K562 (cell line): ENCODE results near the gene CD300C. TPM values are rescaled to one million over a fixed set of nuclear protein-coding genes. Genes with fewer than 3 reads are reported as not detected.

ENCODE experiments used
- ATAC-seq: fragments of 200-7000 bp; cut with Tn5 transposase; 3 replicates; pipeline ENCODE4 v1.9.1; 2020; ENCODE audit warnings: moderate library complexity
- BruUV-seq: library from RNA; stranded (reverse); fragments of 400-500 nt; replicated peaks from 2 replicates; lab custom pipeline; 2021; lab: Mats Ljungman, UMichigan
- CTCF ChIA-PET: fragments of 300-600 bp; formaldehyde crosslinking; extraction: SDS; loops from one replicate; lab custom pipeline; 2021; ENCODE audit warnings: low intra/inter-chr PET ratio; lab: Yijun Ruan, JAX
- POLR2A ChIA-PET: fragments of 300-600, 350-650 bp; sonication (Branson Sonifier 250); formaldehyde crosslinking; extraction: SDS; loops from one replicate; lab custom pipeline; 2021; ENCODE audit warnings: antibody characterized with exemption, inconsistent platforms; lab: Yijun Ruan, JAX
- DNase-seq, 4 experiments: peaks; one replicate each; pipeline versions ENCODE4 v3.0.0 to v3.0.0-alpha.2; 2011 to 2018; ENCODE audit warnings: low spot score in 3 of 4, mixed read lengths in 3 of 4; ENCODE audit errors: extremely low read depth in 1 of 4
- FAIRE-seq: peaks from 2 replicates; lab custom pipeline; 2011; peaks lifted over from hg19 to GRCh38; lab: Jason Lieb, UNC
- H2AFZ ChIP-seq: 2 replicates; pipeline ENCODE4 v1.6.0; 2011; ENCODE audit warnings: low read depth, low read length, control low read depth, inconsistent platforms
- H3K27ac ChIP-seq: fragments of 200-600 bp; 3 replicates; pipeline ENCODE4 v1.8.0; 2011; ENCODE audit warnings: low read depth, mild to moderate bottlenecking, control low read depth, inconsistent platforms, low read length, moderate library complexity, mixed read lengths; ENCODE audit errors: extremely low read depth
- H3K27me3 ChIP-seq, 2 experiments: fragments of 300-600 bp in 1 of 2; 2 replicates in 1 of 2; 3 replicates in 1 of 2; pipeline versions ENCODE4 v1.6.0 to v1.8.0; 2011; ENCODE audit warnings: inconsistent platforms in 2 of 2, low read length in 2 of 2, mild to moderate bottlenecking in 1 of 2, mixed read lengths in 1 of 2, moderate library complexity in 1 of 2; ENCODE audit not compliant: control insufficient read depth in 2 of 2, insufficient read depth in 2 of 2
- H3K36me3 ChIP-seq: fragments of 300-600 bp; 3 replicates; pipeline ENCODE4 v1.8.0; 2011; ENCODE audit warnings: mild to moderate bottlenecking, low read length, inconsistent platforms; ENCODE audit not compliant: control insufficient read depth, insufficient read depth
- H3K4me1 ChIP-seq, 2 experiments: fragments of 200-600 bp in 1 of 2; replicated peaks in 1 of 2; 2 replicates in 1 of 2; 3 replicates in 1 of 2; pipeline versions ENCODE4 v1.5.1 to v1.8.0; 2011; ENCODE audit warnings: inconsistent platforms in 2 of 2, low read length in 2 of 2, mild to moderate bottlenecking in 1 of 2, mixed read lengths in 1 of 2, moderate library complexity in 1 of 2; ENCODE audit not compliant: control insufficient read depth in 2 of 2, insufficient read depth in 2 of 2
- H3K4me2 ChIP-seq: 2 replicates; pipeline ENCODE4 v1.6.1; 2011; ENCODE audit warnings: low read length, control low read depth, inconsistent platforms, mixed read lengths; ENCODE audit not compliant: insufficient read depth
- H3K4me3 ChIP-seq: fragments of 200-600 bp; sonication (generic), shearing (Covaris generic); 2 replicates; pipeline ENCODE4 v1.5.1; 2016; ENCODE audit warnings: control low read depth, inconsistent platforms
- H3K79me2 ChIP-seq: fragments of 200-600 bp; 3 replicates; pipeline ENCODE4 v1.8.0; 2011; ENCODE audit warnings: low read length, inconsistent platforms; ENCODE audit not compliant: control insufficient read depth, insufficient read depth
- H3K9ac ChIP-seq, 2 experiments: 2 replicates each; pipeline versions ENCODE4 v1.6.0 to v1.6.1; 2011; ENCODE audit warnings: low read depth in 2 of 2, low read length in 2 of 2, control low read depth in 1 of 2, inconsistent platforms in 1 of 2, mild to moderate bottlenecking in 1 of 2, mixed read lengths in 1 of 2; ENCODE audit not compliant: insufficient read depth in 1 of 2
- H3K9me1 ChIP-seq: one replicate; pipeline ENCODE4 v1.6.0; 2011; ENCODE audit warnings: inconsistent platforms, mild to moderate bottlenecking, low read length, moderate library complexity; ENCODE audit not compliant: control insufficient read depth, insufficient read depth
- H3K9me3 ChIP-seq: replicated peaks from 2 replicates; pipeline ENCODE4 v1.5.1; 2011; ENCODE audit warnings: low read depth, low read length, inconsistent platforms; ENCODE audit not compliant: control insufficient read depth, insufficient read depth
- H4K20me1 ChIP-seq: replicated peaks from 2 replicates; pipeline ENCODE4 v1.6.1; 2011; ENCODE audit warnings: low read length, inconsistent platforms, mixed read lengths; ENCODE audit not compliant: control insufficient read depth, insufficient read depth
- ETV1 ChIP-seq: fragments of 450-650 bp; conservative IDR thresholded peaks from 2 replicates; pipeline ENCODE4 v1.6.1; 2016; ENCODE audit warnings: missing genetic modification characterization, control low read depth, low read depth, missing compliant biosample characterization
- HDGF ChIP-seq: fragments of 450-650 bp; IDR thresholded peaks from 2 replicates; pipeline ENCODE4 v1.6.1; 2016
- NCOA1 ChIP-seq: fragments of 450-650 bp; IDR thresholded peaks from 2 replicates; pipeline ENCODE4 v1.6.1; 2016; ENCODE audit warnings: low read depth
- NFATC3 ChIP-seq: fragments of 450-650 bp; IDR thresholded peaks from 2 replicates; pipeline ENCODE4 v1.6.1; 2017; ENCODE audit warnings: mild to moderate bottlenecking
- STAT6 ChIP-seq: sonication (generic); formaldehyde crosslinking; IDR thresholded peaks from 2 replicates; pipeline ENCODE4 v1.8.1; 2023; ENCODE audit warnings: mild to moderate bottlenecking, missing genetic modification reagents
- TBP ChIP-seq: optimal IDR thresholded peaks from 2 replicates; pipeline ENCODE3; 2011; ENCODE audit warnings: low read depth, low read length, improper control_type of control experiment
- ZBTB17 ChIP-seq: fragments of 450-650 bp; formaldehyde crosslinking; IDR thresholded peaks from 2 replicates; pipeline ENCODE4 v1.4.0; 2020; ENCODE audit warnings: mild to moderate bottlenecking
- ZBTB33 ChIP-seq: sonication (generic); formaldehyde crosslinking; IDR thresholded peaks from 2 replicates; pipeline ENCODE4 v1.8.1; 2023; ENCODE audit warnings: mild to moderate bottlenecking, missing genetic modification reagents
- ZEB2 ChIP-seq: fragments of 450-650 bp; IDR thresholded peaks from 2 replicates; pipeline ENCODE4 v1.6.1; 2016
- whole genome bisulfite sequencing: fragments of 100-300 bp; shearing (Covaris generic); methylation state at CpG from one replicate; pipeline ENCODE4 v1.1.6; 2016; ENCODE audit warnings: low coverage, mixed read lengths; ENCODE audit not compliant: insufficient coverage; ENCODE audit errors: missing lambda C conversion rate; 5-methylcytosine and 5-hydroxymethylcytosine counted together
- in situ Hi-C: fragments of 300-500 bp; cut with MboI; formaldehyde crosslinking; loops from 4 replicates; pipeline ENCODE4 v1.15.0; 2018; ENCODE audit warnings: inconsistent platforms, mixed read lengths
- intact Hi-C: fragments of 100-400 bp; cut with micrococcal nuclease; formaldehyde crosslinking; loops from 2 replicates; pipeline ENCODE4 v1.14.2; 2022
- polyA plus RNA-seq, 8 experiments: library from polyadenylated mRNA; depleted of rRNA in 4 of 8; stranded (reverse) in 5 of 8; unstranded in 3 of 8; fragments of >200 nt; fragmentation: Nextera tagmentation in 2 of 8; fragmentation: Illumina TruSeq in 1 of 8; extraction: Ambion mirVana in 2 of 8; extraction: Trizol in 1 of 8; gene quantifications; 2 replicates each; pipeline versions ENCODE4 v1.2.1 to v1.2.3, GENCODE V29; 2011 to 2014; ENCODE audit warnings: inconsistent platforms in 1 of 8, missing spikeins in 1 of 8
- total RNA-seq, 7 experiments: library from RNA; depleted of rRNA in 6 of 7; stranded (reverse); fragments of >200 nt in 6 of 7; fragmentation: Illumina TruSeq in 2 of 7; extraction: Trizol in 2 of 7; gene quantifications; 2 replicates each; pipeline versions ENCODE4 v1.2.1 to v1.2.3, GENCODE V29; 2011 to 2021; ENCODE audit warnings: low replicate concordance in 1 of 7
- TF ChIP-seq, protein P1 (sequence below), 2 experiments: fragments of 450-650 bp; conservative IDR thresholded peaks; 2 replicates each; pipeline ENCODE4 v1.6.1; 2017; ENCODE audit warnings: mild to moderate bottlenecking in 2 of 2, moderate library complexity in 2 of 2
- TF ChIP-seq, protein P2 (sequence below): sonication (generic); formaldehyde crosslinking; IDR thresholded peaks from 2 replicates; pipeline ENCODE4 v1.8.0; 2022; ENCODE audit warnings: mild to moderate bottlenecking, low read depth, missing genetic modification reagents

The CD300C gene
- total and polyA plus RNA-seq, 9 of the 15 experiments (the other 6 are each of a cell fraction or from before 2014, with no cell fraction given) = 0.04 to 0.16 (median 0.07) TPM; not detected in 6

DNA sequence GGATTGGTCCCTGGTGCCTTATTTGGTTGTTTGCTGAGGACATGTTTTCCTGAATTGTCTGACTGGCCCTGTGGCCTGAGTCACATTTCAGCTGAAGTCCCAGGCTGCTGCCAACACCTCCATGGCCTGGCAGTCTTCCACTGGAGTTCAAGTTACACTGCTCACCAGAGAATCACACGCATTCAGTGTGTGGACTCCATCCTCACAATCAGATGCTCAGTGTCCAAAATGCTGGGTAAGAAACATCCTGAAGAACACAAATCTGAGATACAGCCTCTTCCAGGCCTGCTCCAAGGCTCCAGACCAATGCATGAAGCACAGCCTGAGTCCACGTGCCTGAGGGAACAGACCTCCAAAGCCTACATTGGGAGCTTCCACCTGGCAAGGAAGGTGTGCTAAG is 33.9 kb downstream of the CD300C start:
- TF ChIP-seq, protein P1, sequence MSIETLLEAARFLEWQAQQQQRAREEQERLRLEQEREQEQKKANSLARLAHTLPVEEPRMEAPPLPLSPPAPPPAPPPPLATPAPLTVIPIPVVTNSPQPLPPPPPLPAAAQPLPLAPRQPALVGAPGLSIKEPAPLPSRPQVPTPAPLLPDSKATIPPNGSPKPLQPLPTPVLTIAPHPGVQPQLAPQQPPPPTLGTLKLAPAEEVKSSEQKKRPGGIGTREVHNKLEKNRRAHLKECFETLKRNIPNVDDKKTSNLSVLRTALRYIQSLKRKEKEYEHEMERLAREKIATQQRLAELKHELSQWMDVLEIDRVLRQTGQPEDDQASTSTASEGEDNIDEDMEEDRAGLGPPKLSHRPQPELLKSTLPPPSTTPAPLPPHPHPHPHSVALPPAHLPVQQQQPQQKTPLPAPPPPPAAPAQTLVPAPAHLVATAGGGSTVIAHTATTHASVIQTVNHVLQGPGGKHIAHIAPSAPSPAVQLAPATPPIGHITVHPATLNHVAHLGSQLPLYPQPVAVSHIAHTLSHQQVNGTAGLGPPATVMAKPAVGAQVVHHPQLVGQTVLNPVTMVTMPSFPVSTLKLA (conservative IDR thresholded peaks at IDR 0.05) = no peak
- TF ChIP-seq ZBTB17 (CRISPR knock-in tag) (no peak), ZBTB33 (CRISPR knock-in tag) (no peak), ZEB2 (no peak), NFATC3 (no peak), HDGF (no peak), NCOA1 (no peak), ETV1 (tag) (no peak), TBP (no peak), STAT6 (CRISPR knock-in tag) (no peak)
- TF ChIP-seq, protein P2, sequence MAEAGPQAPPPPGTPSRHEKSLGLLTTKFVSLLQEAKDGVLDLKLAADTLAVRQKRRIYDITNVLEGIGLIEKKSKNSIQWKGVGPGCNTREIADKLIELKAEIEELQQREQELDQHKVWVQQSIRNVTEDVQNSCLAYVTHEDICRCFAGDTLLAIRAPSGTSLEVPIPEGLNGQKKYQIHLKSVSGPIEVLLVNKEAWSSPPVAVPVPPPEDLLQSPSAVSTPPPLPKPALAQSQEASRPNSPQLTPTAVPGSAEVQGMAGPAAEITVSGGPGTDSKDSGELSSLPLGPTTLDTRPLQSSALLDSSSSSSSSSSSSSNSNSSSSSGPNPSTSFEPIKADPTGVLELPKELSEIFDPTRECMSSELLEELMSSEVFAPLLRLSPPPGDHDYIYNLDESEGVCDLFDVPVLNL (CRISPR knock-in tag) = no peak
- no peak overlapping the region for H3K9ac ChIP-seq
- no peak overlapping the region for H2AFZ ChIP-seq
- intact Hi-C loops = no loop called here
- ChIA-PET CTCF (no interaction called here), POLR2A (interaction anchor here (0.6 to 2.2 kb wide), 2 partner anchors 11 to 58 kb away, joined by 4 to 5 read pairs; no protein-coding TSS in a partner anchor)
- H3K27me3 ChIP-seq = no peaks in the 10 kb centered on the region
- ATAC-seq = no peak
- peaks cover 13% of the 10 kb centered on the region for H3K9me3 ChIP-seq
- in situ Hi-C loops = no loop called here
- no peak overlapping the region for H3K4me3 ChIP-seq
- no peak overlapping the region for H3K27ac ChIP-seq
- no peak for DNase-seq
- H3K9me1 ChIP-seq = no peaks in the 10 kb centered on the region
- no peaks in the 10 kb centered on the region for H3K79me2 ChIP-seq
- no peak for FAIRE-seq
- no peaks in the 10 kb centered on the region for H4K20me1 ChIP-seq
- no peaks in the 10 kb centered on the region for H3K4me1 ChIP-seq
- 0% methylated on average over 2 of the region's 2 CpGs for WGBS
- H3K36me3 ChIP-seq = no peaks in the 10 kb centered on the region; the same call in 2 of the 3 replicates
- no TSS peak for BruUV-seq
- no peak overlapping the region for H3K4me2 ChIP-seq
